OCI-M2 (cell line): Measurements from ENCODE around the gene CRYBA2.

Experiments used
- DNase-seq: peaks from one replicate; lab custom pipeline; 2025; ENCODE audit not compliant: unreplicated experiment; lab: John Stamatoyannopoulos, UW

CRYBA2 gene

DNA sequence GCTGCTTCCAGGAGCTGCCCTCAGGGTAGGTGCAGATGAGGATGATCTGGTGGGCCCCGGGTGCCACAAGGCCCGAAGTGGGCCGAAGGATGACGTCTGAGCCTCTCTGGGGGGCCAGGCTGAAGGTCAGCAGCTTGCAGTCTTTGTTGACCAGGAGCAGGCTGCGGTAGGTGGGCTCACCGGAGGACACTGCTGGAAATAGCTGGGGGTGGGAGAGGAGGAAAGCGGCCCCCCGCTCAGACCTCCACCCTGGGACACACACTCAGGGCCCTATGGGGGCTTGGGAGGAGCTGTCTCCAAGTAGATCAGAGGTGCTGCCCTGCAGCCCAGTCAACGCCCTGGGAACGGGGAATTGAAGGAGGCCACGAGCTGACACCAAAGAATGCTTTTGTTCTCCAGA lies 30.8 kb upstream of the CRYBA2 start:
- no peak for DNase-seq

- DNase-seq, result no peak
Measured at GRCh38 chr2:219023045-219023605, 29.9 kb upstream of the CRYBA2 start.

- no peak for DNase-seq
Measured at GRCh38 chr2:219022616-219023015, 29.4 kb upstream of the CRYBA2 start.

GRCh38 chr2:219022041-219022440 lies 28.8 kb upstream of the CRYBA2 start:
- no peak for DNase-seq

DNA sequence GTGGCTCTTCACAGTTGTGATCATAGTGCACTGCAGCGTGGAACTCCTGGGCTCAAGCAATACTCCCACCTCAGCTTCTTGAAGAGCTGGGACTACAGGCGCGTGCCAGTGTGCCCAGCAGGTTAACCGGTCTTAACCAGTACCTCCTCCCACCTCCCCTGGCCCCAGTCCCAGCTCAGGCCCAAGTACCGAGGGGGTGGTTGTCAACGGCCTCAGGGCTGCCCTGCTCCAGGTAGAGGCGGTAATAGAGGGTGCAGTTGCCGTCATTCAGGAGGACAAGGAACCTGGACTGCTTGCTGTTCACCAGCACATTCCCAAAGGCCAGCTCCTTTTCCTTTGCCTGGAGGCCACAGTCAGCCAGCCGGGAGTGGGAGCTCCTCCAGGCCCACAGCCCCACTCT lies 28.4 kb upstream of the CRYBA2 start:
- DNase-seq, result no peak

- no peak for DNase-seq
Measured at GRCh38 chr2:219020604-219021365, 27.6 kb upstream of the CRYBA2 start.

DNA sequence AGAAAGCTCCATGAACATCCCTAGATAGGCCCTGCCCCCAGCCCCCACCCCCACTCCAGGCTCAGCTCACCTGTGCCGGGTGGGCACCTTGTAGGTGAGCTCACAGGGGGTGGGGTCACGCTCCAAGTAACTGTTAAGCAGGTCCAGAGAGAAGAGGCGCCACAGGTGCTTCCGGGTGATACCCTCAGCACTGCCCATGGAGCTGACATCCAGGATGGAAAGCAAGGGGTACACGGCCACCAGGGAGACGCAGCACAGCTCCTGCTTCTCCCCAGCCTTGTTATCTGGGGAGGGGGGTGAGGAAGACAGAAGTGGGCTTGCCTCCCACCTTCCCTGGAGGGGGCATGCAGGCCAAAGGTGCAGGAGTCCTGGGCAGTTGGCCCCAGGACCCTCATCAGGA lies 26.2 kb upstream of the CRYBA2 start:
- DNase-seq, result no peak

GRCh38 chr2:219018726-219019125 lies 25.5 kb upstream of the CRYBA2 start:
- DNase-seq, result no peak

DNA sequence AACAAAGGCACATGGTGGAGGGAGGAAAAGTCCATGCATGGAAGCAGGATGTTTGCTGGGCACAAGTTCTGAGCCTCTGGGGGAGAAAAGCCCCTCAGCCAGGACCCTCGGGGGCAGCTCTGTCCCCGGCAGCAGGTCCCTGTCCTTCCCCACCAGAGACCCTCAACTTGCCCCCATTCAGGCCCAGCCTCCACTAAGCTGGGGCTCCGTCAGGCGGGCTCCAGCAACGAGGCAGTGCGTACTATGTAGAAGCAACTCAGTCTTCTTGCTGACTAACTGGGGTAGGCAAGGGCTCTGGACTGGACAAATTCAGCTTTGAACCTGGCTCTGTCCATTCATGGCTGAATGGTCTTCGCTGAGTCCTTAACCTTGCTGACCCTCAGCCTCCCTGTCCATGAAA lies 25.1 kb upstream of the CRYBA2 start:
- DNase-seq, result no peak

DNA sequence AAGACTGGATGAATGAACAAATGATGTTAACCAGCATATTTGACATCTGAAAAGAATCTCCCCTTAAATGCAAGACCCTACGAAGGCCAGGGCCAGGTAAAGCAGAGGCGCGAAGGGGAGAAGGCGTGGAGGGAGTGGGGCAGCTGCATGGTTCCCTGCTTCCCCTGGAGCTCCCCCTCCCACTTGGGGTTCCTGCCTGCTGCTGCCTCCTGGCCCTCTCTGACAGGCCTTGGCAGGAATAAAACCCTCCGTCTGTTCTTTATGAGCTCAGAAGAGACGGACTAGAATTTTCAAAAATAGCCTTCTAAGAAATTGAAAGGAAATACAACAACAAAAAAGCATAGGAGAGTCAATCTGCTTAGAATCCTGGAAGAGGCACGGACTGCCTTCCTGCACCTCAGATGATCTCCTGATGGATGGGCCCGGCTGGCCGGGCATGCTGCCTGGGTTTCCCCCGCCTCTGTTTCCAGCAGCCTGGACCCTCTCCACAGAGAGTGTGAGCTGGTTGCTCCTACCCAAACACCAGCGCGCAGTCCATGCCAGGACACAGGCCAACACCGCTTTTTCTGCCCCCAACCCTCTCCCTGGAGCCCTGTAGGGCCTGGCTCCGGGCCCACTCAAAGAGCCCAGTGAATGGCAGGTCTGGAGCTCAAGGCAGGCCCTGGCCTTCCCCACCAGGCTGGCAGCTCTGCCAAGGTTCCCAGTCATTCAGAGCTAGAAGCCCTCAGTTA lies 24.1 kb upstream of the CRYBA2 start:
- no peak for DNase-seq

DNA sequence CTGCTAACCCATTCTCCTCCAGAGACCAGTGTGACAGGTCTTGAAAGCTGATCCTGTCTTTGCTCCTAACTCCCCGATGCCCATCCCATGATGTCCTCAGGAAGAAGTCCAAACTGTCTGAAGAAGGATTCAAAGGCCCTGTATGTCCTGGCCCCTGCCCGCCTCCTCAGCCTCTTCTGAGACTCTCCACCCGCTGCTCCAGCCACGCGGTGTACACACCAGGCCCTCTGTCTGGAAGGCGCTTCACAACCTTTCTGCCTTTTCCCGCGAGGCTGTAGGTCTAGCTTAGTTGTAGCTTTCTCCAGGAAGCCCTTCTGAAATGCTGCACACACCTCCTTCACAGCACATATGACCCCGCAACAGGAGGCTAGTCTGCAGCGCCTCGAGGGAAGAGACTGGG lies 23.5 kb upstream of the CRYBA2 start:
- no peak for DNase-seq

DNA sequence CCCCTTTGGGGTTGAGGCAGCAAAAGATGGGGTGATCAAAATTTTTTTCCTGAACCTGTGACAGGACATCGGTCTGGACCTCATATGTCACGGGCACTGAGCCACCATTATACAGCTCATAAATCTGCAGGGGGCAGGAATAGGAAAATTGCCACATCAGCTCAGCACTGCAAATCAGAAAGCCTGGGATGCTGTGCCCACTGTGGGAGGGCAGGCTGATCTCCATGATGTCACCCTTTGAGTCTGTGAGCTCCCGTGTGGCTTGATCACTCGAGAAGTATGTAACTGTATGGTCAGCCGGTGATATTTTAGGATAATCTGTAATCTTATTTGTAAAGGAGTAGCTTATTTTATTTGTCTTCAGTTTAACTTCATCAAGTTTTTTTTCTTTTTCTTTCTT lies 17.7 kb upstream of the CRYBA2 start:
- no peak for DNase-seq

DNA sequence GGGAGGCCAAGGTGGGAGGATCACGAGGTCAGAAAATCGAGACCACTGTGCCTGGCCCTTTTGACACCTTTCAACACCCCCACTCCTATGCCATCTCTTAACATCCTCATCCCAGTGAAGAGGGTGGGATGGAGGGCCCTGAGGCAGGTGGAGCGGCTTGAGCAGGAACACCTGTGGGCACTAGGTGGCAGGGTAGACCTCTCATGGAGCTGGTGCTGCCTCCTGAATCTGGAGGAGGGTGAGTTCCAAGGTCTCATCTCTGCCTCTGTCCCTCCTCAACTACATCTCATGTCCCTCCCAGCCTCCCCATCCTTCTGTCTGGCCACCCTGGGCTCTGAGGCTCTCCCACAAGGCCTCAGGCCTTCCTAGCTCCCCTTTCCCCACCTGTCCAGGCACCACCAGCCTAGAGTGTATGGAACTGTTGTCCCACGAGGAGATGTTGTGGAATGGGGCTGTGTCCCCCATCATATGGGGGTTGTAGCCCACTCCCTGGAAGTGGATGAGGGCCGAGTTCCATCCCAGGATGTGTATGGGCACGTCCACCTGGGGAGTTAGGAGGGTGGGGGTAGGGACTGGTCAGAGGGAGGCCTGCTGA lies 17.0 kb upstream of the CRYBA2 start:
- no peak for DNase-seq

GRCh38 chr2:219009294-219009693 lies 16.1 kb upstream of the CRYBA2 start:
- DNase-seq, result no peak

DNA sequence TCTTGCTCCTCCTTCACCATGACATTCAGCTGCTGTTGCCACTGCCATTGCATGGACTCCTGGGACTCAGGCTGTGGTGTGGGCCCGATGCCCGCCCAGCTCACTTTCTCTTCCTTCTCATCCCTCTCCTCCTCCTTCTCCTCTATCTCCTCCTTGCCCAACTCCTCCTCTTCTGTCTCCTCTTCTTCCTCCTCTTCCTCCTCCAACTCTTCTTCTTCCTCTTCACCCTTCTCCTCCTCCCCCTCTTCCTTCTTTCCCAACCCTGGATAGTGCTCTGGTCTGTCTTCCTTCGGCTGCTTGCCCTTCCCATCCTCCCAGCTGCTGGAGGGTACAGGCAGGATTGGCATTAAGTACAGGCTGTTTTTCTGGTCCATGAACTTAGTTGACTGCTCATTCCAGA lies 10.8 kb upstream of the CRYBA2 start:
- no peak for DNase-seq

DNA sequence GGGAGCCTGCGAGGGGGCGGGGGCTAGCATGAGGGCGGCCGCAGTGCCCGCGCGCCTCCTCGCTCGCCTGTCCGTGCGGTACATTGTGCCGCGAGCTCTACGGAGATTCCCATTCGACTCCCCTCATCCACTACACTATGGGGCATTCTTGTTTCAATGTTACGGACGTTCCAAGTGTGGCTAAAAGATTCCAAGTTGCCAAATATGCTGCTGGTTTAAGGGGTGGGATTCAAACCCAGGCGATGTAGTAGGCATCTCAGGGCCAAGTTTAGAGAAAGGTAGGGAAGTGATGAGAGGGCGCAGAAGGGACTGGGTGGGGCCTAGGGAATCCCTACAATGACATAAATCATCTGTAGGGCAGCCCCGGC lies 10.0 kb upstream of the CRYBA2 start:
- no peak for DNase-seq

DNA sequence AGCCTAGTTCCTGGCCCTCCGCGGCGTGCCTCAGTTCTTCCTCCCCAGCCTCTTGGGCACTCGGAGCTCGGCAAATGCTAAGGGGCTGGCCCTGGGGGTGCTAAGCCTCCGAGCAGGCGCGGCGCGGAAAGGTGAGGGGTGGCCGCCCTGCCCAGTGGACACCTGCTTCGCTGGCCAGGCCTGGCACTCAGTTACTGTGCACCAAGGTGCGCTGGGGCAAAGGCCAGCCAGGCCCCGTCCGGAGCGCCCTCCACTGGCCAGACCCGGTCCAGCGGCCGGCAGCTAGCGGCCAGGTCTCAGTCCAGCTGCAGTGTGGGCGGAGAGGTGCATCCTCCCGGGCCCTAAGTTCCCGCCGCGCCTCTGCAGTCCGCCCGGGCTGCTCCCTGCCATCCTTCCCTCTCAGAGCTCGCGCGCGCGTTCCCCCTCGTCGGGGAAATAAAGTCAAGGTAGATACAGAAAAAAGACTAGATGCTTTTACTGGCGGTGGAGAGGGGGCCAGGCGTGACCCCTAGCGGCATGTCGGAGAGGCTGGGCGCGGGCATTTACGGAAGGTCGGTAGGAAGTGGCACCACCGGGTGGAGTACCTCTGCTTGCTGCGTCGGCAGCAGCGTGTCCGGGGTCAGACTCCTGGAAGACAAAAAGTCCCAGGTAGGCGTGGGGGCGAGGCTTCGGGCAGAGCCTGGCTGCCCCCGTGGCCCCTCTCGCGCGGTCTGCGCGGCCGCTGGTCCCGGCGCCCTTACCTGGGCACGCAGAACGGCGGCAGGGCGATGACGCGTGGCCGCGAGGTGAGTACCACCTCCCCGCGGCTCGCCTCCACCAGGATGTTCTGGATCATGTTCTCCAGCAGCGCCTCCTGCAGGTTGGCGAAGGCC lies 9.4 kb upstream of the CRYBA2 start:
- no peak for DNase-seq

DNA sequence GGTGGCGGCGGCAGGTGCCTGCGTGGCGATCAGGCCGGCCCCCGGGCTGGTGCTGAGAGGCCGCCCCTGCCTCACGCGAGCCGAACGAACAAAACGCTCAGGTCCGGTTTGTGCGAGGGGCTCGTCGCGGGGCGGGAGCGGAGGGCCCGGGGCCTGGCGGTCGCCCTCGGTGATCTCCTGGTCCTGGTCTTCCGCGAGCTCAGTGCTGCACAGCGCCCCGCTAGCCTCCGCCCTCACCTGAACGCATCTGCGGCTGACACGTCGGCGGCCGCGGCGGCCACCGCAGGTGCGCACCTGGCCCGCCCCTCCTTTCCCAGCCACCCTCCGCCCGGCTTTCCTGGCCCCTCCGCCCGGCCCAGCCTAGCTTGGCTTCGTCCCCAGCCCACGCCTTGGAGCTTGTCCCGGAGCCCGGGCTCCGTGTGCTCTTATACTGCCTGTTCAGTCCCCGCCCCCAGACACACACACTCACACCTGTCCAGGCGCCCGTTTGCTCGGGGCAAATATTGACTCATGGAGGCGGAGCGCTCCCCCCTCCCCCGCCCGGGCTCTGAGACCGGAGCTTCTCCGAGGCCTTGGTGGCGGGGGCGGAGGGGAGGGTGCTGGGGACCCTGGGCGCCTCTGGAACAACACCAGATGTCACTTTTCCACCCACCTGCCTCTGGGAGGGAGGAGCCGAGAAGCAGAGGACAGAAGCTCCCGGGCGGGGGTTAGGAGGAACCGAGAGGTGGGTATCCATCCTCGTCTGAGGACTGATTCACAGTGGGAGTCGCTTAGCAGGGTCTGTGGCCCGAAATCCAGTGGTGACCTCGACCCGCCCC lies 8.6 kb upstream of the CRYBA2 start:
- DNase-seq, result no peak

- no peak for DNase-seq
Measured at GRCh38 chr2:219001100-219001576, 7.9 kb upstream of the CRYBA2 start.

GRCh38 chr2:219000569-219000960 lies 7.3 kb upstream of the CRYBA2 start:
- DNase-seq, result no peak
